Mesendoderm (in vitro differentiated cells): ENCODE results near the gene FLVCR2.

Experiments
- DNase-seq: peaks from one replicate; pipeline ENCODE4 v3.0.0; 2013
- H2AK5ac ChIP-seq: 2 replicates; pipeline ENCODE4 v1.6.1; 2013; ENCODE audit warnings: low read length, inconsistent platforms
- H2BK120ac ChIP-seq: 2 replicates; pipeline ENCODE4 v1.6.1; 2013; ENCODE audit warnings: low read depth, mild to moderate bottlenecking, low read length, moderate library complexity, mixed read lengths
- H2BK15ac ChIP-seq: replicated peaks from 2 replicates; pipeline ENCODE4 v1.6.1; 2013; ENCODE audit warnings: low read depth, mild to moderate bottlenecking, moderate library complexity
- H2BK5ac ChIP-seq: 2 replicates; pipeline ENCODE4 v1.6.1; 2013; ENCODE audit warnings: low read length, inconsistent platforms
- H3K18ac ChIP-seq: 2 replicates; pipeline ENCODE4 v1.6.1; 2013; ENCODE audit warnings: mild to moderate bottlenecking, low read length, mixed read lengths
- H3K23ac ChIP-seq: one replicate; pipeline ENCODE4 v1.6.1; 2013; ENCODE audit warnings: low read length
- H3K27ac ChIP-seq: 2 replicates; pipeline ENCODE4 v1.5.1; 2013; ENCODE audit warnings: low read depth, mild to moderate bottlenecking, inconsistent platforms, low read length, moderate library complexity
- H3K27me3 ChIP-seq: 2 replicates; pipeline ENCODE4 v1.6.1; 2013; ENCODE audit warnings: low read length, control low read depth, mild to moderate bottlenecking, inconsistent platforms; ENCODE audit not compliant: insufficient read depth, poor library complexity
- H3K36me3 ChIP-seq: 2 replicates; pipeline ENCODE4 v1.6.1; 2013; ENCODE audit warnings: low read length, inconsistent platforms; ENCODE audit not compliant: control insufficient read depth, insufficient read depth
- H3K4ac ChIP-seq: one replicate; pipeline ENCODE4 v1.6.1; 2013; ENCODE audit warnings: low read depth, mild to moderate bottlenecking, low read length, moderate library complexity
- H3K4me1 ChIP-seq: 2 replicates; pipeline ENCODE4 v1.6.1; 2013; ENCODE audit warnings: low read depth, low read length, inconsistent platforms; ENCODE audit not compliant: control insufficient read depth
- H3K4me2 ChIP-seq: 2 replicates; pipeline ENCODE4 v1.6.1; 2013; ENCODE audit warnings: low read length
- H3K4me3 ChIP-seq: 2 replicates; pipeline ENCODE4 v1.5.1; 2013; ENCODE audit warnings: mild to moderate bottlenecking, low read length
- H3K56ac ChIP-seq: one replicate; pipeline ENCODE4 v1.6.1; 2013; ENCODE audit warnings: low read length
- H3K79me1 ChIP-seq: 2 replicates; pipeline ENCODE4 v1.6.1; 2013; ENCODE audit warnings: low read length, inconsistent platforms
- H3K79me2 ChIP-seq: 2 replicates; pipeline ENCODE4 v1.6.1; 2013; ENCODE audit warnings: mild to moderate bottlenecking, low read length; ENCODE audit not compliant: control insufficient read depth, insufficient read depth
- H3K9ac ChIP-seq: 2 replicates; pipeline ENCODE4 v1.6.1; 2013; ENCODE audit warnings: low read length, inconsistent platforms
- H4K5ac ChIP-seq: one replicate; pipeline ENCODE4 v1.6.1; 2013; ENCODE audit warnings: low read length
- H4K8ac ChIP-seq: one replicate; pipeline ENCODE4 v1.6.1; 2013; ENCODE audit warnings: low read depth, mild to moderate bottlenecking, control low read depth, low read length, moderate library complexity
- WGBS: extraction: QIAGEN DNeasy Blood & Tissue Kit; methylation state at CpG from one replicate; pipeline ENCODE4 v1.1.7; 2013; ENCODE audit warnings: low lambda C conversion rate, missing lambda C conversion rate; ENCODE audit not compliant: insufficient coverage; ENCODE audit errors: extremely low coverage; 5-methylcytosine and 5-hydroxymethylcytosine counted together

Gene FLVCR2

GRCh38 chr14:75559451-75560222 is 18.8 kb upstream of the FLVCR2 start:
- no peak overlapping the region for H3K4ac ChIP-seq
- H2BK120ac ChIP-seq = no peak overlapping the region
- no peak overlapping the region for H3K23ac ChIP-seq
- no peak overlapping the region for H3K18ac ChIP-seq
- no peaks in the 10 kb centered on the region for H3K36me3 ChIP-seq
- no peak overlapping the region for H2BK15ac ChIP-seq
- H2BK5ac ChIP-seq = no peak overlapping the region
- H4K8ac ChIP-seq = no peak overlapping the region
- no peak overlapping the region for H3K56ac ChIP-seq
- no peak overlapping the region for H3K9ac ChIP-seq
- H3K4me1 ChIP-seq = no peaks in the 10 kb centered on the region
- H4K5ac ChIP-seq = no peak overlapping the region
- no CpG with 5 or more reads among the region's 6 CpGs for WGBS
- H3K27ac ChIP-seq = no peak overlapping the region
- no peak overlapping the region for H3K4me2 ChIP-seq
- no peaks in the 10 kb centered on the region for H3K79me1 ChIP-seq
- no peaks in the 10 kb centered on the region for H3K27me3 ChIP-seq
- no peak overlapping the region for H2AK5ac ChIP-seq
- H3K4me3 ChIP-seq = no peak overlapping the region
- peak; percentile 32 for DNase-seq
- H3K79me2 ChIP-seq = no peaks in the 10 kb centered on the region

- Histone ChIP-seq H3K27me3 (no peaks in the 10 kb centered on the region), H2BK5ac (no peak overlapping the region), H3K18ac (no peak overlapping the region), H3K4ac (no peak overlapping the region), H4K8ac (no peak overlapping the region), H2AK5ac (no peak overlapping the region), H4K5ac (no peak overlapping the region), H3K4me3 (no peak overlapping the region), H3K4me1 (no peaks in the 10 kb centered on the region), H3K36me3 (no peaks in the 10 kb centered on the region), H3K56ac (no peak overlapping the region), H3K23ac (no peak overlapping the region), H3K79me2 (no peaks in the 10 kb centered on the region), H2BK15ac (no peak overlapping the region), H3K27ac (no peak overlapping the region), H3K9ac (no peak overlapping the region), H3K4me2 (no peak overlapping the region), H3K79me1 (no peaks in the 10 kb centered on the region), H2BK120ac (no peak overlapping the region)
- peak; percentile 87 for DNase-seq
- whole genome bisulfite sequencing = no CpG with 5 or more reads among the region's 6 CpGs
Observed at GRCh38 chr14:75561013-75561432, 17.4 kb upstream of the FLVCR2 start.

GRCh38 chr14:75562089-75562488 is 16.3 kb upstream of the FLVCR2 start:
- Histone ChIP-seq H2BK5ac (no peak overlapping the region), H3K4me2 (no peak overlapping the region), H3K23ac (no peak overlapping the region), H2BK120ac (no peak overlapping the region), H4K8ac (no peak overlapping the region), H3K4me3 (no peak overlapping the region), H3K18ac (no peak overlapping the region), H3K79me1 (no peaks in the 10 kb centered on the region), H2AK5ac (no peak overlapping the region), H3K56ac (no peak overlapping the region), H3K27ac (no peak overlapping the region), H2BK15ac (no peak overlapping the region), H3K4me1 (no peaks in the 10 kb centered on the region), H3K9ac (no peak overlapping the region), H3K36me3 (no peaks in the 10 kb centered on the region), H3K4ac (no peak overlapping the region), H4K5ac (no peak overlapping the region), H3K79me2 (no peaks in the 10 kb centered on the region), H3K27me3 (no peaks in the 10 kb centered on the region)
- WGBS = no CpG with 5 or more reads among the region's 7 CpGs
- no peak for DNase-seq

- Histone ChIP-seq H3K4me1 (no peaks in the 10 kb centered on the region), H4K8ac (no peak overlapping the region), H2BK120ac (no peak overlapping the region), H3K9ac (no peak overlapping the region), H2AK5ac (no peak overlapping the region), H3K4me2 (no peak overlapping the region), H3K79me2 (no peaks in the 10 kb centered on the region), H3K18ac (no peak overlapping the region), H3K56ac (no peak overlapping the region), H4K5ac (no peak overlapping the region), H3K4me3 (no peak overlapping the region), H3K79me1 (no peaks in the 10 kb centered on the region), H3K36me3 (no peaks in the 10 kb centered on the region), H2BK15ac (no peak overlapping the region), H3K27ac (no peak overlapping the region), H3K23ac (no peak overlapping the region), H3K27me3 (no peaks in the 10 kb centered on the region), H3K4ac (no peak overlapping the region), H2BK5ac (no peak overlapping the region)
- WGBS = no CpG with 5 or more reads among the region's 4 CpGs
- no peak for DNase-seq
Observed at GRCh38 chr14:75562489-75562888, 15.9 kb upstream of the FLVCR2 start.

- Histone ChIP-seq H3K4me3 (no peak overlapping the region), H3K79me1 (no peaks in the 10 kb centered on the region), H2BK5ac (no peak overlapping the region), H3K23ac (no peak overlapping the region), H3K9ac (no peak overlapping the region), H3K4ac (no peak overlapping the region), H3K4me1 (no peaks in the 10 kb centered on the region), H4K8ac (no peak overlapping the region), H3K79me2 (no peaks in the 10 kb centered on the region), H3K27me3 (no peaks in the 10 kb centered on the region), H2BK15ac (no peak overlapping the region), H3K4me2 (no peak overlapping the region), H3K18ac (no peak overlapping the region), H3K27ac (no peak overlapping the region), H3K36me3 (no peaks in the 10 kb centered on the region), H4K5ac (no peak overlapping the region), H2AK5ac (no peak overlapping the region), H3K56ac (no peak overlapping the region), H2BK120ac (no peak overlapping the region)
- WGBS = no CpG with 5 or more reads among the region's 4 CpGs
- no peak for DNase-seq
Observed at GRCh38 chr14:75563931-75564330, 14.5 kb upstream of the FLVCR2 start.

GRCh38 chr14:75565056-75565455 is 13.4 kb upstream of the FLVCR2 start:
- no peak overlapping the region for H3K27ac ChIP-seq
- no peak overlapping the region for H3K18ac ChIP-seq
- no peak overlapping the region for H4K5ac ChIP-seq
- no CpG with 5 or more reads among the region's 5 CpGs for WGBS
- H3K27me3 ChIP-seq = no peaks in the 10 kb centered on the region
- no peak overlapping the region for H3K4ac ChIP-seq
- no peak overlapping the region for H3K56ac ChIP-seq
- H3K23ac ChIP-seq = no peak overlapping the region
- no peak overlapping the region for H4K8ac ChIP-seq
- no peak overlapping the region for H3K4me2 ChIP-seq
- no peak overlapping the region for H2BK15ac ChIP-seq
- no peak overlapping the region for H2BK5ac ChIP-seq
- no peak overlapping the region for H2BK120ac ChIP-seq
- no peak overlapping the region for H3K4me3 ChIP-seq
- H3K9ac ChIP-seq = no peak overlapping the region
- no peaks in the 10 kb centered on the region for H3K79me1 ChIP-seq
- H3K4me1 ChIP-seq = no peaks in the 10 kb centered on the region
- H3K36me3 ChIP-seq = no peaks in the 10 kb centered on the region
- DNase-seq = no peak
- H3K79me2 ChIP-seq = no peaks in the 10 kb centered on the region
- H2AK5ac ChIP-seq = no peak overlapping the region
